SK-N-SH (cell line): ENCODE data around the gene ANKRD36C.
"Not testable (repeated sequence)": the region's sequence is repeated elsewhere in the genome, so short reads cannot be mapped to it uniquely, and the experiment has no call there.

ENCODE experiments used
- CHD2 ChIP-seq: fragments of 150-350 bp; IDR thresholded peaks from 2 replicates; pipeline ENCODE4 v1.6.1; 2018; ENCODE audit warnings: low read length; ENCODE audit not compliant: partially characterized antibody
- EP300 ChIP-seq, 2 experiments: IDR thresholded peaks; 2 replicates each; pipeline versions ENCODE4 v1.4.0 to v1.6.1; 2012; ENCODE audit warnings: borderline replicate concordance in 1 of 2, low read depth in 1 of 2, low read length in 1 of 2
- FOSL2 ChIP-seq: IDR thresholded peaks from 2 replicates; pipeline ENCODE4 v1.4.0; 2012; ENCODE audit warnings: low read depth, mild to moderate bottlenecking, moderate library complexity, borderline replicate concordance
- YY1 ChIP-seq: IDR thresholded peaks from 2 replicates; pipeline ENCODE4 v1.4.0; 2012; ENCODE audit warnings: low read depth, mild to moderate bottlenecking

DNA sequence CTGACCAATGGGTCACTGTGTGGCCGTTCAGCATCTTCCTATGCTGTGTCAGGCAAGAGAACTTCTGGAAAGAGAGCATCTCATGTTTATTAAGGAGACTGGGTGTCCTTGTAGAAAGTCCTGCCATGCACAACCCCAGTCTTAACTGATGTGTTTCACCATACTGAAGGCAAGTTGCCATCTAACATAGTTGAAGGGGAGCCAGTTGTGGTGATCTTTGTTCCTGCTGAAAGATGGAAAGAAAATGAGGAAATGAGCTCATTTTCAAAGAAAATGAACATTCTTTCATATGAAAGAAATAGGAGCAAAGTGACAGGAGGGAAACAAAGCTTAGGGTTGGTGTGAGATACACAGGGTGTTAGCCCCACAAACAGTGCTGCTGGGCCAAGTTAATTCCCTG lies 178.3 kb downstream of the ANKRD36C start:
- not testable (repeated sequence) for TF ChIP-seq EP300 (IDR thresholded peaks at IDR 0.05; ENCODE audit: borderline replicate concordance in 1 of 2, low read depth in 1 of 2, low read length in 1 of 2); CHD2; FOSL2; YY1
